Fibroblast of skin of back (primary cell): Measurements from ENCODE around the gene NDUFA5. TPM values are rescaled to one million over a fixed set of nuclear protein-coding genes. Genes with fewer than 3 reads are reported as not detected.
A peak's percentile ranks its signal among the peaks of the same experiment; 100 is the strongest.

Experiments
- DNase-seq: peaks from one replicate; pipeline ENCODE4 v3.0.0-alpha.2; 2013
- polyA plus RNA-seq, 2 experiments: library from polyadenylated mRNA; unstranded; fragments of 120-200 nt; gene quantifications; one replicate each; pipeline ENCODE4 v1.2.1, GENCODE V29; 2013; ENCODE audit not compliant: insufficient read length in 2 of 2

Gene NDUFA5
- polyA plus RNA-seq (2013, experiment 1 of 2; ENCODE audit: insufficient read length): 44.7 TPM
- 45.6 TPM for polyA plus RNA-seq (2013, experiment 2 of 2; ENCODE audit: insufficient read length)

DNA sequence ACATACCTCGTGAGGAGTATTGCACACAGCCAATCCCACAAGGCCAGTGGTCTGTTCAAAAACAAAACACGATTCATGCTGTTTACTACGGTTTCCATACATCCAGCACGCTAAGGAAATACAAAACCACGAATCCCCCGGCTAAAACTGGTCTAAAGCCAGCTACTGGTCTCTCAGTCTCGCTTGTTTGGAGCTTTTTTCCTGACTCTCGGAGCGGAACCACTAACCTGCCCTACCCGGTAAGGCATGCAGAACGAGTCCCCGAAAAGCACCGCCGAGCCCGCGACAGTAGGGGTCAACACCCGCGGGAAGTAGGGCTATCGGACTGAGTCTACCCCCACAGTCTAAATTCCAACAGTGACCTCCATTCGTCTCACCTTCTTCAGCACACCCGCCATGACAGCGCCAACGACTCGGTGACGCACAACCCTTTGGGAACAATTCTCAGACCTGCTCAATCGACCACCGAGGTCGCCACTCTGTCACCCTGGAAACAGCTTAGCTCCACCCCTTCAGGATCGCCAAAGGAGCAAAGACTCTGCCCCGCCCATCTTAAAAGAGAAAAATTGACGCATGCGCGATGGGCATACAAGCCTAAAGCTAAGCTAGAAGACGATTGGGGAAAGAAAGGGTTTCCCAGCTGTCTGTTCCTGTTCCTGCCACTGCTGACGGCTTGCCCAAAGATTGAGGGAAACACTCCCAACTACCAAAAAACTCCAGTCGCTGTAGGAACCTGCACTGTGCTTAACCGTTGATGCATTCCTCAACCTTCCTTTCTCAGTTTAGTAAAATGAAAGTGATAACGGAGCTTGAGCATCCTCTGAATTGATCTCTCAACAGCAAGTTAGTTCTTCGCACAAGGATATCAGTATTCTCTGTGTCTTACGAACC is at the start of gene NDUFA5:
Gene NDUFA5 (minus strand): TSS at position 421 of the 891 bp plus-strand sequence. CDS start 23 bp downstream, at position 398.
- DNase-seq: peak; percentile 99

DNA sequence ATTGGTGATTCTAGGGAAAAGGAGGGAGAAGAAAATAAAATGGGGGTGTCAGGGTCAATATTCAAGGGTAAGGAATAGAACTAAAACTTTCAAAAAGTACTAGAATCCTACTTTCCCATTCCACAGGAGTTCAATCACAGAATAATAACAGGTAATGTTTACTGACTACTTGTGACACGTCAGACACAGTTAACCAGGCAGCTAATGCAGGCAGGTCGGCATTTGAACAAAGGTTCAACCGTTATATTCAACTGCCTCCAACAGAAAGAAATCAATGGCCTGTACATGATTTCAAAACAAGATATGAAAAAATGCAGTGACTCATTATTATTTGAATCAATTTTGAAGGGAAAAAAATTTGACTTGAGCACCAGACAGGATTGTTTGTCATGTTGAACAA is 47.1 kb upstream of the NDUFA5 start:
- DNase-seq: peak; percentile 1

DNA sequence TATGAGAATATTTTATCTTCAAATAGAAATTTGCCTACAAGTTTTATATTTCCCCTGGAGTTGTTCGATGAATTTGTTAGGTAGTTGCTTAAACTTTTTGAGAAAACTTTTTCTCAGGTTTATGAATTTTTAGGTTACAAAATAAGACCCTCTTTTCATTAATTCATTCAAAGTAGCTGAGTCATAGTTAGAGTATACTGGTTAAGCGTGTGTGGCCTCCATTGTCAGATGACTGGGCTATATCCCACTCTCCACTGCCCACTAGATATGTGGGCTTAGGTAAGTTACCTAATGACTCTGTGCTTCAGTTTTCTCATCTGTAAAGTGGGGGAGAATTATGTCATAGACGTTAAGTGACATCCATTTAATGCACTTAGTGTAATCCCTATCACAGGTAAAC is 45.0 kb upstream of the NDUFA5 start:
- no peak for DNase-seq

DNA sequence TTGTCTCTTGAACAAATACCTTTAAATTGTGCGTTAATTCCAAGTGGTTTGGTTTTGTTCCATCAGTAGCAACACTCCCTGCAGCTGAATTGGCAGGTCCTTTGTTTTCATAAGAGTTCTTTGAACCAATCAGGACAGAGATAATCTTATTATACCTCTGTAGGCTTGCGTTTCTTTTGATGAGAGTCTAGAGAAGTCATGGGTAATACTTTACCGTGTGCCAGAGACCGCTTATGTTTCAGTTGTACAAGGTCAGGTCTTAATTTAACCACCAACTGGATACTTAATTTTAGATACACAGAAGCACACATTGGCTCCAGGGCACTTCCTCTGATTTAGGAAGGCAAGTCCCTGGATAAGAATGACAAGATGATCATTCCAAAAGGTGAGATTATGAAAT is 43.9 kb upstream of the NDUFA5 start, which contains the start of gene ASB15:
Gene ASB15 (plus strand): TSS at position 292 of the 400 bp plus-strand sequence. CDS start 12,682 bp downstream, outside the sequence.
- no peak for DNase-seq

DNA sequence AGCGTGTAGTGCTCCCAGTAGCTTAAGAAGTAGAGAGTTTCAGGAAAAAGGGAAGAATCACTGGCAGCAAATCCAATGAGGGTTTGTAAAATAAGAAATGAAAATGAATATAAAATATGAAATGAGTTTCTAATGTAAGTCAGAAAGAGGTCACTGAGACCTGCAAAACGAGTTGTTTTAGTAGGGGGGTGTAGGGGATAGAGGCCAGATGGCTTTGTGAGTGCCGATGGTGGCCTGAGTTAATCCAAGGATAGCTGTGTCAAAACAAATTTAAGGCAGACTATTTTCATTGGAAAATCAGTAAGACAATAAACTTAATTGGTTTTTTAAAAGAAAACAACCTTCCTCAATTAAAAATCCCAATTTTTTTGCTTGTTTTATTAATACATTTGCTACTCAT is 43.3 kb upstream of the NDUFA5 start:
- DNase-seq: no peak

DNA sequence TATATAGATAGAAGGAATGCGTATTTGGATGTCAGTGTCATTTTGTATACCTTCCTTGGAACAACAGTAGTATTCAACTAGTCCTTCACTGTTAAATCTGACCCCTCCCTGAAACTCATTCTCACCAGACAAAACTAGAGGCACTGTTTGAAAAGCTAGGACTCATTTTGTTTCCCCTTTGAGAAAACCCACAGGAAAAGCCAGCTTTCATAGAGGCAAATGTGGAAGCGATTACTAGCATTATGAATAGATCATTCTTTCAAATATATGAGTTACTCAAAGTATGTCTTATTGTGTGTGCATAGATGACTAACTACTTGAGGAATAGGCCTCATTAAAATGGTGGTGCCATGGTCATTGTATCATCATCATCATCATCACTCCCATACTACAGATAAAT is 42.1 kb upstream of the NDUFA5 start:
- DNase-seq: no peak

DNA sequence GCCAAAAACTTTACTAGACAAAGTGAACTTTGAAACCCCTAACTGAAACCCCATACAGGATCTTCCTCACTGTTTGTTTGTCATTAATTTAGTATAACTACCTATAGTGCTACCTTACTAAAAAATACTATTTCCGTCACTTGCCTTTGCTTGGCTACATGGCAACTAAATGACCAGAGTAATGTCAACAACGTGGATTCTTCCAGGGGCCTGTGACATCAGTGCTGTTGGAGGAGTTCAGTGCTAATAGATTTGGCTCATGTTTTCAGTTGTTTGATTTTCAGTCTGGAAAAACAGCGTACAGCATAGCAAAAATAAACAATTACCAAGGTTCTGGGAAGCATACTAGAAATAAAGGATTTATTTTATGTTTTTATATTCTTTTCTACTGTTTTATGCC is 41.0 kb upstream of the NDUFA5 start:
- DNase-seq: no peak

DNA sequence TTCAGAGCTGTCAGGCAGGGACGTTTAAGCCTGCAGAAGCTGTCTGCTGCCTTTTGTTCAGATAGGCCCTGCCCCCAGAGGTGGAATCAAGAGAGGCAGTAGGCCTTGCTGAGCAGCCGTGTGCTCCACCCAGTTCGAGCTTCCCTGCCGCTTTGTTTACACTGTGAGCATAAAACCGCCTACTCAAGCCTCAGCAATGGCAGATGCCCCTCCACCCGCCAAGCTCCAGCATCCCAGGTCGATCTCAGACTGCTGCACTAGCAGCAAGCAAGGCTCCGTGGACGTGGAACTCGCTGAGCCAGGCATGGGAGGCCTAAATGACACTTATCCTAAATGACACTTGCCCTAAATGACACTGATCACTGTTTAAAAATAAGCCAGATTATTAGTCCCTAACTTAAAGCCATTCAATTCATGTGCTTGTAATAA is 37.2 kb upstream of the NDUFA5 start:
- DNase-seq: no peak

DNA sequence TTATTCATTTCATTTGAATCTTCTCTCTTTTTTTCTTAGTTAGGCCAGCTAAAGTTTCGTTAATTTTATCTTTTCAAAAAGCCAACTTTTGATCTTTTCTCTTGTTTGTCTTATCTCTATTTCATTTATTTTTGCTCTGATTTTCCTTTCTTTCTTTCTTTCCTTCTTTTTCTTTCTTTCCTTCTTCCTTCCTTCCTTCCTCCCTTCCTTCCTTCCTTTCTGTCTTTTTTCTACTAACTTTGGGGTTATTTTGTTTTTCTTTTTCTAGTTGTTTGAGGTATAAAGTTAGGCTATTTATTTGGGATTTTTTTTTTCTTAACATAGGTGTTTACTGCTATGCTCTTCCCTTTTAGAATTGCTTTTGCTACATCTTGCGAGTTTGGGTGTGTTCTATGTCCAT is 30.8 kb upstream of the NDUFA5 start:
- DNase-seq: no peak

DNA sequence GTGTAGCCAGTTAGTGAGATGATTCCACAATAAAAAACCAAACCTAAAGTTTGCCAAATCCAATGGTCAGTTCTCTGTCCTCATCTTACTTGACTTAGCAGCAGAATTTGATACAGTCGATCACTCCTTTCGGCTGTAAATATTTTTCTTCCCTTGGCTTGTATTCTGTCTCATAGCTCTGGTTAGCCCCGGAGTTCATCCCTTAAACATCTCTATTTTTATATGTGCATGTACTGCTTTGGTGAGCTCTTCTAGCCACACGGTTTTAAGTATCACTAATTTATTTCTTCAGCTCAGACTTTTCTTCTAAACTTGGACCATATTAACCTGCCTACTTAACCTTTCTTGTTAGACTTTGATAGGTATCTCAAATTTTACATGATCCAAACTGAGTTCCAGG is 26.2 kb upstream of the NDUFA5 start:
- no peak for DNase-seq

DNA sequence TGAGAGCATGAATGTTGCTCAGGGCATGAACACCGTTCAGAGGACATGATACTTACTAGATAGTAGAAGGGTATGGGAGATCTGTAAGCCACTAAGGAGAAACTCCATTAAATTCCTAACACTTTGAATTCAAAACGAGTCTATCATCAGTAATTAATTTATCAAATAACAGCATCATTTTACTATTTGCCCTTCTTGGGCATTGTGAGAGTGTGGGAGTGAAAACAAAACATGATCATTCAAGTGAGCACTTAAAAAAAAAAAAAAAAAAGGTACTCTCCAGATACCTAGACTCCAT is 23.5 kb upstream of the NDUFA5 start:
- DNase-seq: no peak

DNA sequence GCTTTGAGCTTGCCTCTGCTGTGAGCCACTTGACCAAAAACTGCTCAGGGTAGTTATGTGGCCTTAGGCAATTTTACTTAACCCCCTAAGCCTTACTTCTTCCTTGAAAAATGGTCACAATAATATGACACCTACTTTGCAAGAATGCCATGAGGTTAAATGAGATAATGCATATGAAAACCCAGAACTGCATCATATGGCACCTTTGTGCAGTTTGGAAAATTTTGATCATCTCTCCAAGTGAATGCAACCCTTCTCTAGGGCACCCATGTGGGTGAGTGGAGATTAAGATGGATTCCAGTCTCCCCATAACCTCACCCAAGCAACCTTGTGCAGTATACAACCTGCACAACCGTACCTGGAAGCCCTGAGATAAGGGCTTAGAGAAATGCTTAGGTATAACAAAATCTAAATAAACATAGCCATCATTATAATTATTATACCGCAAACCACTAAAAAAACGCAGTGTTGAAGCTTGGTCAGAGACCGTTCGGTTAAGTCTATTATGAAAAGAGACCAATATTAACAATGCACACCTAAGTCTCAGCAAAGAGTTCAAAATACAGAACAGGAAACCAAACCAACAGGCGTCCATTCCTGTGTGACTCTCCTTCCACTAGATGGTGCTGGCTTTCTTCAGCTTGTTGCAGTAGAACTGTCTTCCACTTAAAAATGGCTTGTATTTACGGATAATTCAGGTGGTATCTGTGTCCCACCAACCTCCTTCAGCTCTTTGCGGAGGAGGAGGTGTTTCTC is 23.0 kb upstream of the NDUFA5 start:
- peak; percentile 27 for DNase-seq

DNA sequence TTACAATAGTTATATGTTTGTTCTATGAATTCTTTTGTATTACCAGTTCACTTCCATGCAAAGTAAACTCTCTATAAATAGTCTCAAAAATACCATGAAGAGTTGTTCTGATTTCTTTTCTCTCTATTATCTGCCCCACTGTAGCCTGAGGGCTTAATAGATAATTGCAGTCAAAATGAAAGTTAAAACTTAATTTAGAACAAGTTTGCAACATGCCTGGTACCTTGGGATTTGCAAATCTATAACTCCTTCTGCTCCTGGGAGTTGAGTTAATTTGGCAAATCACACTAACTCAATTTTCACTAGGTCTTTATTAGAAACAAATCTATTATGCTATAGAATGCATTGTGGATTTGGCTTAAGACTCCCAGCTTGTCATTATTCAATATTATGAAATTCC is 21.8 kb upstream of the NDUFA5 start:
- no peak for DNase-seq

DNA sequence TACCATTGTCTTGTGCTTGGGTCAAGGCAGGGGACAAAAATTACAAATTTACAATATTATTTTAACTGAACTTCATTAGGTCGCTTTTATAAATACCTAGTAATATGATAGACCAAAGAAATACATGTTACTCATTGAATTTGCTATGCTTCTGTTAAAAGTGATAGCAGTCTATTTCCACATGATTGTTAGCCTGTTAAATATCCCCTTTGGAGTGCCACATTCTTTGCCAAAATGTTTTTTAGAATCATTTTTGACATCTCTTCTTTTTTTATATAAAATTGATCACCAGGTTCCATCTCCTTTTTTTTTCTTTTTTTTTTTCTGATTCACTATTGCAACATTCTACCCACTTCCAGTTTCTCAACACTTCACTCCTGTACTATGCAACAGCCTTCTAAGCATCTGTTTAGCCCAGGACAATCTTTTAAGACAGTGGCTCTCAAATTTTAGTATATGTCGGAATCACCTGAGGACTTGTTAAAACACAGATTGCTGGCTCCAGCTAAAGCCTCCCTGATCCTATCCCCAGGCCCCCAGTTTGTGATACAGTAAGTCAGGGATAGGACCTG is 16.4 kb upstream of the NDUFA5 start:
- no peak for DNase-seq

DNA sequence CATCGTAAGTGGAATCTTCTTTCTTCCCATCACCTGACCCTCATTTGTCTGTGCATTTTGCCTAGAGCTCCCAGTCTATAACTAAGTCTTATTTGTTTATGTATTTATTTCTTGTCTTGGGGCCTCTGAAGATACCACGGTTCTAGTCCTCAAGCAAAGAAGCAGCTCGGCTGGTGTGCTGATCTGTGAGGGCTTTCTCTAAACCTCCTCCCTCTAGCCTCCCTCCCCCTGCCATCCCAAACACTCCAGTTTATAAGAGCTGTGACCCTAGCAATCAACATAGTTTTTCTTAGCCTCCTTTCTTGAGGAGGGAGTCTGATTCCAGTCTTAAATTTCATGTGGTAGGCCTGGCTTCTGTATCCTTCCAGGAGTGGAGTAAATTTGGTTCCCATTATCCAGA is 15.7 kb upstream of the NDUFA5 start:
- no peak for DNase-seq

DNA sequence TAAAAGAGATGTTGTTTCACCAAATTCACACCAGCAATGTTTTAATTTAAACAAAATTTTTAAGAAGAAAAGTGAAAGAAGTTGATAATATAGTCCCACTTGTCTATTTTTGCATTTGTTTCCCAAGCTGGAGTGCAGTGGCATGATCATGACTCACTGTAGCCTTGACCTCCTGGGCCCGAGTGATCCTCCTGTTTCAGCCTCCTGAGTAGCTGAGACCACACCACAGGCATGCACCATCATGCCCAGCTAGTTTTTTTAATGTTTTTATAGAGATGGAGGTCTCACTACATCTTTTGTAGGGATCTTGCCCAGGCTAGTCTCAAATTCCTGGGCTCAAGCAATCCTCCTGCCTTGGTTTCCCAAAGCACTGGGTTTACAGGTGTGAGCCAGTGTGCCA is 14.1 kb upstream of the NDUFA5 start:
- peak; percentile 8 for DNase-seq

DNA sequence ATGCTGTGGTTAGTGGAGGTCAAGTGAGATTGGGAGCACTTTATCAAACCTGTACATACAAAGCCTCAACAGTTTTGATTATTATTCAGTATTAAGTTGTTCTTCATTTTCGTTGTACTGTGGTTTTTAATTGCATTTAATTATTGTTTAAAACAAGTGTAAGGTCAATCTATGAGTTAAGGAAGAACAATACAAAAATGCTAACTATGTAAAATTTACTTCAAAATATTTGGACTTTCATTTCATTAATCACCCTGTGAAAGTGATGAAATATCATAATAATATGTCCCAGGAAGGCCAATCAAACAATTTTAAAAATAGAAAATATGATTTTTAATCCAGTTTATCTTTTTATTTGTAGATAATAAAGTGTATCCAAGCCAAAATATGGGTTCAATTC is 13.6 kb upstream of the NDUFA5 start:
- no peak for DNase-seq

DNA sequence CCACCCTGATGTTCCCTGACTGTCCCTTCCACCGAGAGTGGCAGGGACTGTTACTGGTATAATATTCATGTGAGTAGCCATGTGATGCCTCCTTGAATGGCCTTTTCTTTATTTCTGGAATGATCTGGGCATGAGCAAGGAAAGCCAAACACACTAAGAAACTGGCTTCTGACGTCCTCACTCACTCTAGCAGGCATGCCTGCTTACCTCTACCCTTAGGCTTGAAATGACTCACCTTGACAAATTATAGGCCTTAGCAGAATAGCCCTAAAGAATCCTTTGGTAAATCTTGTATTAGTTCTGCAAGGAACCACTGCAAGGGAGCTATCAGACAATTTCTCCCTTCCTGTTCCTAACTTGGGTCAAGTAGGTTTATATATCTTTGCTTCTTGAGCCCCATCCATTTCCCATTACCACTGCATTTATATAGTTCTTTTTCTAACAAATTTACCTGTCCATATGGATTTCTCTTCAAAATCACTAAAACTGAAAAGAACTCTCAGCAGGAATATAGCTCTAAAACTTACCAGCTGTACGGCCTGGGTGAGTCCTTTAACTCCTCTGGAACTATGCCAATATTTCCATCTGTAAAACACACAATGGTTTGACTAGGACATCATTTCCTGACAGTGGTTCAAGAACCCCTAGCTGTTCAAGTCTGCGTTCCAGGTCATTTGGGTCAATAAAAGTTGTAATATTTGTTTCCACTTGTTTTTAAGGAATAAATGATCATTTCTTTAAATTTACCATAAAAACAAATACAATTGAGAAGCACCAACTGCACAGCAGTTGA is 13.0 kb upstream of the NDUFA5 start:
- no peak for DNase-seq

DNA sequence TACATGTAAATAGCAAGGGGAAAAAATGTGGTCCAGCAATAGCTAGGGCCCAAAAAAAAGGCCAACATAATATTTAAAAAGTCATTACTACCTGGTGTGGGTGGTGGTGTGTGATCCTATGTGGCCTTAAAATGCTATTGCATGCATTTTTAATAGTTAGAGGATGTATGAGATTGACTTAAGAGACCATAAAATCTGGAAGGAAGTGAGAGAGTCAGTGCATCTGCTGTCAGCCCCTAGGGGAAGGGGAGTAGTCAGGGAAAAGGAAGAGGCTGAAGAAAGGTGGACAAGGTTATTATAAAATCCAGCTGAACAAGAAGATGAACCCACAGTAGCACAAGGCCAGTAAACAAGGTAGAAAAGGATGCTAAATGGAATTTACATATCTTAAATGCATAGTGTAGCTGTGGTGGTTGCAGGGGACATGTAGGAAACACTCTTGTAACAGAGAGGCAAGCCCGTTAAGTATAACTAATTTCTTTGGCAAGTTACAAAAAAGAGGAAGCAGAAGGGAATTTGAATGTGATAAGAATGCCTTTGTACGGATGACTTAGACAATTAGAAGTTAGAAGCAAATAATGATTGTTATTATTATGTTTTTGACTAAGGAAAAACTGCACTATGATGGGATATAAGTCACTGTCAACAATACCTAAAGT is 11.9 kb upstream of the NDUFA5 start:
- DNase-seq: no peak

DNA sequence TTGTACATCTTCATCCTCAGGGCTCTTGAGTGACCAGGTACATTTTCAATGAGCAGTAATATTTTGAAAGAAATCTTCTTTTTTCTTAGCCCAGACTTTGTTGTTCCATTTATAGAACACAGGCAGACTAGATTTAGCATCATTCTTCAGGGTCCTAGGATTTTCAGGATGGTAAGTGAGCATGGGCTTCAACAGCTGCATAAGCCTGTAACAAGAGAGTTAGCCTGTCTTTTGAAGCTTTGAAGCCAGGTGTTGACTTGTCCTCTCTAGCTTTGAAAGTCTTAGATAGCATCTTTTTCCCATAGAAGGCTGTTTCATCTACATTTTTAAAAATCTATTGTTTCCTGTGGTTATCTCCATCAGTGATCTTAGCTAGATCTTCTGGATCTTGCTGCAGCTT is 4.5 kb upstream of the NDUFA5 start:
- DNase-seq: no peak

DNA sequence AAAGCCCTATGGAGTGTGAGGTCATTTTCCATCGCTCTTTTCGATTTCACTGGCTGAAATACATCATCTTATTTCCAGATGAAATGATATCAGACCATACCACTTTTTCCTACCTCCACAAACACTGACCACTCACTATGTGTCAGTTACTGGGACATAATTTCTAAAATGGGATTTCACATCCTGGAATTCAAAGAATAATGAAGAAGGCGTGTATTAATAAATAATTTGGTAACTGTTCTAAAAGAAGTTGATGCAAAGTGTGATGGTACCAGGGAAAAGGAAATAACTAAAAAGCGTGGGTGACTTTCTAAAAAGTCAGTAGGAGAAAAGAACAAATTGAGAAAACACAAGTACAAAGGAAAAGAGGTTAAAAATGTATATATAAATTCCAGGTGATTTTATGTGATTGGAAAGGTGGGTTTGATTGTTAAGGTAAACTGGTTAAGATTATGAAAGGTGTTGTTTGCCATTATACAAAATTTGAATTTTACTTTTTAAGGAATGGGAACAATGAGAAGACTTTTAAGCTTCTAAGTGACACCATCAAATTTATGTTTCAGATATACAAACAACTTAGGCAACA is 764 bp upstream of the NDUFA5 start:
- no peak for DNase-seq

DNA sequence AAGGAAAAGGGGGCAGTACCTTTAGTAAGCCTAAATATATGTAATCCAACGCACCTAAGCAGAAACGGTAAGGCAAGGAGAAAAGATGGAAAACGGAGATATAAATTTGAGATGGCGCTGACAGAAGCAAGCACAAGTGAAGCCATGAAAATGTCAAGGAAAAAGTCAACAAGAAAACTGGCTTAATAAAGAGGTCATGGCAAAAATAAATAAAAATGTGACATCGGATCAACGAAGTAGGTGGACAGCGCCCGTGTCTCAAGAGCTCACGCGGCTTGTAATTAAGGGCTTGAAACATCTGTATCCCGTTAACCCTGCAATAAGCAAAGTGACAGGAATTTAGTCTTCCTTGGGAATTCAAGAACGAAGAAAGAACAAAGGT is 611 bp downstream of the NDUFA5 start:
- DNase-seq: no peak
